ENCODE measurements around the gene ADH1B. TPM values are rescaled to one million over a fixed set of nuclear protein-coding genes. Genes with fewer than 3 reads are reported as not detected.

The ADH1B gene
- total and polyA plus RNA-seq, 2 of the 4 experiments (the other 2 are of a cell fraction): 0.36 to 0.46 TPM

DNA sequence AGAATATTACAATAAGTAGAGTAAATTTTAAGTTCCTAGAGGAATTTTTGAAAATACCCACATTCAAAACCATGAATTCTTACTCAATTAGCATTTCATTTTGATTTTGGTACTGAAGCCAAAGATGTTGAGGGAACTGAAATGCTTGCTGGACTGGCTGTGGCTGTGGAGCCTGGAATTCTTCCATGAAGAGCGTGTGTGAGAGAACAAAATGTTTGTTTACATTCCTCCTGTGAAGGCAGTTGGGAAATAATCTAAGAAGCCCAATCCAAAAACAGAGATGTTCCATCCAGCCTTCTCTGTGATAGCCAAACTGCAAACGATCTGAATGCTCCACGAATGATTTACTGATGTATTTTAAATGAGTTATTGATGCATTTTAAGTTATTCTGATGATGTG is 3.8 kb upstream of the ADH1B start:
- intact Hi-C loops (cut with micrococcal nuclease): loop anchor here (2.0 to 5.0 kb wide), 2 partner anchors 57 to 78 kb away; no protein-coding TSS in a partner anchor
- Histone ChIP-seq H3K4me1 (ENCODE audit: control insufficient read depth, insufficient read depth, low read length) (peaks cover 9% of the 10 kb centered on the region; the same call in 1 of the 2 replicates), H4K91ac (ENCODE audit: insufficient read depth, low read depth, low read length) (no peak overlapping the region), H2AFZ (replicated peaks; ENCODE audit: low read length, poor library complexity) (no peak overlapping the region), H2AK5ac (ENCODE audit: low read depth, low read length) (no peak overlapping the region), H3K14ac (replicated peaks; ENCODE audit: low read depth, low read length) (no peak overlapping the region), H4K20me1 (ENCODE audit: insufficient read depth, low read length) (no peaks in the 10 kb centered on the region), H3K9me1 (ENCODE audit: insufficient read depth, low read length) (no peaks in the 10 kb centered on the region), H2BK5ac (ENCODE audit: low read depth, low read length, poor library complexity, severe bottlenecking) (peak overlapping the region; percentile 82), H3K18ac (ENCODE audit: low read depth, low read length) (no peak overlapping the region; the same call in 1 of the 2 replicates), H2BK15ac (ENCODE audit: low read depth, low read length) (no peak overlapping the region), H3K4ac (ENCODE audit: low read depth, low read length) (no peak overlapping the region), H3K56ac (ENCODE audit: extremely low read depth, insufficient read depth, low read length) (no peak overlapping the region), H3K9me3 (ENCODE audit: control insufficient read depth, insufficient read depth, low read length) (peaks cover 8% of the 10 kb centered on the region; the same call in 1 of the 2 replicates), H3K27me3 (ENCODE audit: control insufficient read depth, insufficient read depth, low read length) (no peaks in the 10 kb centered on the region), H4K8ac (ENCODE audit: low read depth in 2 of 2, low read length in 2 of 2) (no peak overlapping the region), H2AK9ac (replicated peaks; ENCODE audit: low read depth, low read length, poor library complexity) (no peak overlapping the region), H3K79me1 (ENCODE audit: low read depth in 1 of 2, low read length in 2 of 2) (no peaks in the 10 kb centered on the region), H3K4me3 (ENCODE audit: insufficient read depth, low read depth, low read length) (no peak overlapping the region), H3K27ac (ENCODE audit: insufficient read depth, low read length) (no peak overlapping the region; the same call in 1 of the 2 replicates), H4K5ac (ENCODE audit: low read depth, low read length) (no peak overlapping the region), H3K4me2 (ENCODE audit: low read depth, low read length) (peak overlapping the region; percentile 25; the same call in 1 of the 2 replicates), H2BK120ac (ENCODE audit: low read depth, low read length) (no peak overlapping the region), H3K9ac (ENCODE audit: low read depth, low read length) (no peak overlapping the region), H3K36me3 (ENCODE audit: control insufficient read depth, insufficient read depth, low read length) (no peaks in the 10 kb centered on the region), H2BK20ac (ENCODE audit: low read depth, low read length) (no peak overlapping the region), H3K23ac (ENCODE audit: low read depth, low read length) (no peak overlapping the region)
- ATAC-seq (ENCODE audit: low read depth) (peak; percentile 81), DNase-seq (peak; percentile 83)
- no TSS peak for BruUV-seq (replicated peaks)
- CTCF ChIA-PET: no interaction called here
- no CpG with 5 or more reads among the region's 3 CpGs for WGBS, 2 experiments (ENCODE audit: extremely low coverage in 2 of 2, insufficient read length in 1 of 2)
- in situ Hi-C loops (cut with MboI; ENCODE audit: low sequenced_read_pairs): no loop called here
- POLR2A ChIA-PET (ENCODE audit: unreplicated experiment): no interaction called here
- dilution Hi-C loops (cut with HindIII; ENCODE audit: low sequenced_read_pairs, unreplicated experiment): no loop called here
- TF ChIP-seq CHD1 (IDR thresholded peaks at IDR 0.05; ENCODE audit: low read depth, low read length): no peak
- TF ChIP-seq CEBPB (IDR thresholded peaks at IDR 0.05; ENCODE audit: low read depth, low read length): peak; percentile 72
